Trophoblast cell (in vitro differentiated cells and primary cell): ENCODE measurements around the gene APOC4.
"Not testable (repeated sequence)": the region's sequence is repeated elsewhere in the genome, so short reads cannot be mapped to it uniquely, and the experiment has no call there.

Experiments
- DNase-seq, 2 donors: peaks; one replicate each; pipeline ENCODE4 v3.0.0-alpha.2; 2016
- H2AFZ ChIP-seq: 2 replicates; pipeline ENCODE4 v1.6.1; 2013; ENCODE audit warnings: low read length, moderate library complexity, mild to moderate bottlenecking; ENCODE audit not compliant: insufficient read depth, poor library complexity
- H2AK5ac ChIP-seq: 2 replicates; pipeline ENCODE4 v1.6.1; 2013; ENCODE audit warnings: mild to moderate bottlenecking, low read length
- H2BK120ac ChIP-seq: 2 replicates; pipeline ENCODE4 v1.6.1; 2013; ENCODE audit warnings: low read length, mild to moderate bottlenecking, moderate library complexity; ENCODE audit not compliant: insufficient read depth, poor library complexity
- H2BK12ac ChIP-seq: 2 replicates; pipeline ENCODE4 v1.6.1; 2013; ENCODE audit warnings: mild to moderate bottlenecking, low read length, moderate library complexity
- H2BK5ac ChIP-seq: 2 replicates; pipeline ENCODE4 v1.6.1; 2013; ENCODE audit warnings: low read length, low read depth, moderate library complexity, mild to moderate bottlenecking; ENCODE audit not compliant: poor library complexity
- H3K14ac ChIP-seq: 2 replicates; pipeline ENCODE4 v1.6.1; 2013; ENCODE audit warnings: mild to moderate bottlenecking, low read length
- H3K18ac ChIP-seq: 2 replicates; pipeline ENCODE4 v1.6.1; 2013; ENCODE audit warnings: mild to moderate bottlenecking, low read length
- H3K23ac ChIP-seq: 2 replicates; pipeline ENCODE4 v1.6.1; 2013; ENCODE audit warnings: low read length
- H3K27ac ChIP-seq: 2 replicates; pipeline ENCODE4 v1.5.1; 2013; ENCODE audit warnings: low read depth, mild to moderate bottlenecking, inconsistent platforms, low read length, moderate library complexity
- H3K27me3 ChIP-seq: 2 replicates; pipeline ENCODE4 v1.6.1; 2013; ENCODE audit warnings: inconsistent platforms, mild to moderate bottlenecking, low read length, moderate library complexity; ENCODE audit not compliant: insufficient read depth
- H3K36me3 ChIP-seq, 2 experiments: 1 replicate in 1 of 2; 2 replicates in 1 of 2; pipeline ENCODE4 v1.6.1; 2013; ENCODE audit warnings: low read length in 2 of 2, mild to moderate bottlenecking in 2 of 2, moderate library complexity in 1 of 2; ENCODE audit not compliant: insufficient read depth in 2 of 2, control insufficient read depth in 1 of 2
- H3K4ac ChIP-seq: 2 replicates; pipeline ENCODE4 v1.6.1; 2013; ENCODE audit warnings: low read depth, mild to moderate bottlenecking, low read length, moderate library complexity
- H3K4me1 ChIP-seq, 2 experiments: 1 replicate in 1 of 2; 2 replicates in 1 of 2; pipeline ENCODE4 v1.6.1; 2013; ENCODE audit warnings: low read length in 2 of 2, mild to moderate bottlenecking in 2 of 2, moderate library complexity in 1 of 2; ENCODE audit not compliant: insufficient read depth in 2 of 2, control insufficient read depth in 1 of 2
- H3K4me2 ChIP-seq: 2 replicates; pipeline ENCODE4 v1.6.1; 2013; ENCODE audit warnings: inconsistent platforms, mild to moderate bottlenecking, low read length, moderate library complexity
- H3K4me3 ChIP-seq: 2 replicates; pipeline ENCODE4 v1.5.1; 2013; ENCODE audit warnings: mild to moderate bottlenecking, low read depth, low read length, inconsistent platforms
- H3K79me1 ChIP-seq: one replicate; pipeline ENCODE4 v1.6.1; 2013; ENCODE audit warnings: low read length
- H3K79me2 ChIP-seq: 2 replicates; pipeline ENCODE4 v1.6.1; 2013; ENCODE audit warnings: low read length, mild to moderate bottlenecking; ENCODE audit not compliant: control insufficient read depth, insufficient read depth, poor library complexity
- H3K9ac ChIP-seq: 2 replicates; pipeline ENCODE4 v1.6.1; 2013; ENCODE audit warnings: mild to moderate bottlenecking, low read length
- H3K9me3 ChIP-seq: 2 replicates; pipeline ENCODE4 v1.6.1; 2013; ENCODE audit warnings: low read depth, mild to moderate bottlenecking, control low read depth, inconsistent platforms, low read length; ENCODE audit not compliant: insufficient read depth
- H4K12ac ChIP-seq: 2 replicates; pipeline ENCODE4 v1.6.1; 2013; ENCODE audit warnings: low read depth, mild to moderate bottlenecking, low read length, moderate library complexity
- H4K8ac ChIP-seq: 2 replicates; pipeline ENCODE4 v1.6.1; 2013; ENCODE audit warnings: low read depth, mild to moderate bottlenecking, low read length, moderate library complexity
- H4K91ac ChIP-seq: one replicate; pipeline ENCODE4 v1.6.1; 2013; ENCODE audit warnings: low read depth, mild to moderate bottlenecking, low read length, moderate library complexity
- WGBS: extraction: QIAGEN DNeasy Blood & Tissue Kit; methylation state at CpG from one replicate; pipeline ENCODE4 v1.1.7; 2013; ENCODE audit warnings: missing lambda C conversion rate; ENCODE audit not compliant: insufficient read length, insufficient coverage; ENCODE audit errors: extremely low coverage; 5-methylcytosine and 5-hydroxymethylcytosine counted together

Gene APOC4

GRCh38 chr19:44912854-44913253 lies 29.2 kb upstream of the APOC4 start:
- peaks cover 15 to 16% of the 10 kb centered on the region in 2 experiments for H3K36me3 ChIP-seq
- H2AK5ac ChIP-seq: no peak overlapping the region
- no peak overlapping the region for H2BK12ac ChIP-seq
- H3K4me3 ChIP-seq: no peak overlapping the region
- no peak overlapping the region for H4K8ac ChIP-seq
- no peak overlapping the region for H4K91ac ChIP-seq
- no peak overlapping the region for H3K4ac ChIP-seq
- peaks cover 9% of the 10 kb centered on the region for H3K79me1 ChIP-seq
- no peak overlapping the region for H3K23ac ChIP-seq
- no peak overlapping the region for H2BK5ac ChIP-seq
- H3K9ac ChIP-seq: no peak overlapping the region
- no peak overlapping the region for H3K4me2 ChIP-seq
- H3K4me1 ChIP-seq: peaks cover 5 to 14% of the 10 kb centered on the region in 2 experiments
- H4K12ac ChIP-seq: no peak overlapping the region
- DNase-seq: no peak
- no CpG with 5 or more reads among the region's 6 CpGs for WGBS
- H3K27ac ChIP-seq: no peak overlapping the region
- H3K9me3 ChIP-seq: no peaks in the 10 kb centered on the region
- no peak overlapping the region for H3K14ac ChIP-seq
- no peaks in the 10 kb centered on the region for H3K79me2 ChIP-seq
- H3K18ac ChIP-seq: no peak overlapping the region
- H3K27me3 ChIP-seq: no peaks in the 10 kb centered on the region
- H2AFZ ChIP-seq: no peak overlapping the region
- H2BK120ac ChIP-seq: no peak overlapping the region

GRCh38 chr19:44913512-44914432 lies 28.3 kb upstream of the APOC4 start:
- Histone ChIP-seq H3K4me1 (peaks cover 5 to 14% of the 10 kb centered on the region in 2 experiments), H4K8ac (peak overlapping the region; percentile 3), H3K4me2 (peak overlapping the region; percentile 61), H4K91ac (peak overlapping the region; percentile 52)
- not testable (repeated sequence) for H3K27me3 ChIP-seq, H2BK5ac ChIP-seq, H3K9me3 ChIP-seq, H2AK5ac ChIP-seq, H3K27ac ChIP-seq, H3K18ac ChIP-seq, H3K79me1 ChIP-seq, H3K79me2 ChIP-seq, H2BK120ac ChIP-seq, H3K14ac ChIP-seq, H3K4me3 ChIP-seq, H3K23ac ChIP-seq, H3K9ac ChIP-seq, H2BK12ac ChIP-seq, H3K4ac ChIP-seq, H2AFZ ChIP-seq, H3K36me3 ChIP-seq, H4K12ac ChIP-seq, DNase-seq
- WGBS: no CpG with 5 or more reads among the region's 23 CpGs

GRCh38 chr19:44914433-44915206 lies 27.4 kb upstream of the APOC4 start, which contains the start of gene APOC1:
APOC1 (plus strand) TSS chr19:44914608; CDS start chr19:44914892, 284 bp downstream.
- Histone ChIP-seq H3K18ac (peak within 1 kb of the TSS; percentile 5), H3K4me1 (peaks cover 5 to 14% of the 10 kb centered on the region in 2 experiments), H2BK5ac (peak within 1 kb of the TSS; percentile 64), H3K4me3 (peak within 1 kb of the TSS; percentile 62), H3K4me2 (peak within 1 kb of the TSS; percentile 61), H4K91ac (peak within 1 kb of the TSS; percentile 68), H3K27ac (peak within 1 kb of the TSS; percentile 54), H4K8ac (peak within 1 kb of the TSS; percentile 74), H3K9ac (peak within 1 kb of the TSS; percentile 57), H2BK120ac (peak within 1 kb of the TSS; percentile 68), H2AFZ (peak within 1 kb of the TSS; percentile 52), H4K12ac (peak within 1 kb of the TSS; percentile 64)
- not testable (repeated sequence) for H3K14ac ChIP-seq, H3K79me2 ChIP-seq, H3K27me3 ChIP-seq, H3K9me3 ChIP-seq, H3K4ac ChIP-seq, H3K36me3 ChIP-seq, H2BK12ac ChIP-seq, H2AK5ac ChIP-seq, H3K79me1 ChIP-seq, H3K23ac ChIP-seq
- peak; percentile 80 to 87 for DNase-seq
- no CpG with 5 or more reads among the region's 28 CpGs for WGBS

- no CpG with 5 or more reads among the region's 8 CpGs for WGBS
- Histone ChIP-seq H2BK5ac (no peak overlapping the region), H3K14ac (no peak overlapping the region)
These were observed 17.8 kb upstream of the APOC4 start for GRCh38 chr19:44924243-44924725.

More at GRCh38 chr19:44924243-44924725, 17.8 kb upstream of the APOC4 start:
- Histone ChIP-seq H3K27me3 (no peaks in the 10 kb centered on the region), H2AFZ (no peak overlapping the region), H2AK5ac (no peak overlapping the region), H4K8ac (no peak overlapping the region), H3K4me3 (no peak overlapping the region), H3K79me1 (peaks cover 4% of the 10 kb centered on the region), H3K23ac (no peak overlapping the region), H3K18ac (no peak overlapping the region), H2BK12ac (no peak overlapping the region), H3K4ac (no peak overlapping the region), H3K4me1 (no peaks in the 10 kb centered on the region), H3K79me2 (no peaks in the 10 kb centered on the region), H4K91ac (no peak overlapping the region), H2BK120ac (no peak overlapping the region), H3K27ac (no peak overlapping the region), H3K4me2 (no peak overlapping the region), H4K12ac (no peak overlapping the region), H3K36me3 (no peaks in the 10 kb centered on the region), H3K9me3 (no peaks in the 10 kb centered on the region), H3K9ac (no peak overlapping the region)
- DNase-seq: no peak
